ENCODE results near the gene S100A7A.

S100A7A gene

GRCh38 chr1:153415850-153416570 is at the start of gene S100A7A:
Gene S100A7A (plus strand): TSS chr1:153416520. CDS start chr1:153418083, 1,563 bp downstream.
- DNase-seq (ENCODE audit: low read depth): no peak

GRCh38 chr1:153367090-153367489 is 49.2 kb upstream of the S100A7A start:
- DNase-seq (ENCODE audit: low read depth): no peak

GRCh38 chr1:153368495-153368894 is 47.8 kb upstream of the S100A7A start:
- DNase-seq (ENCODE audit: low read depth): no peak

- no peak for DNase-seq (ENCODE audit: low read depth)
Measured at GRCh38 chr1:153370146-153370545, 46.2 kb upstream of the S100A7A start.

- no peak for DNase-seq (ENCODE audit: low read depth)
Measured at GRCh38 chr1:153371231-153371630, 45.1 kb upstream of the S100A7A start.

GRCh38 chr1:153372571-153372970 is 43.7 kb upstream of the S100A7A start:
- DNase-seq (ENCODE audit: low read depth): no peak

- DNase-seq (ENCODE audit: low read depth): no peak
Measured at GRCh38 chr1:153374071-153374470, 42.2 kb upstream of the S100A7A start.

- DNase-seq (ENCODE audit: low read depth): no peak
Measured at GRCh38 chr1:153375511-153375910, 40.8 kb upstream of the S100A7A start, which contains the start of gene S100A12. Gene S100A12 (minus strand): TSS chr1:153375621. CDS start chr1:153374592, 1,029 bp downstream.

GRCh38 chr1:153379591-153379990 is 36.7 kb upstream of the S100A7A start:
- DNase-seq (ENCODE audit: low read depth): no peak

GRCh38 chr1:153380711-153381110 is 35.6 kb upstream of the S100A7A start:
- DNase-seq (ENCODE audit: low read depth): no peak

GRCh38 chr1:153384958-153385580 is 31.3 kb upstream of the S100A7A start:
- DNase-seq (ENCODE audit: low read depth): no peak

GRCh38 chr1:153386500-153386901 is 29.8 kb upstream of the S100A7A start:
- DNase-seq (ENCODE audit: low read depth): no peak

- DNase-seq (ENCODE audit: low read depth): no peak
Measured at GRCh38 chr1:153387001-153387400, 29.3 kb upstream of the S100A7A start.

- no peak for DNase-seq (ENCODE audit: low read depth)
Measured at GRCh38 chr1:153387785-153388184, 28.5 kb upstream of the S100A7A start.

GRCh38 chr1:153389401-153389800 is 26.9 kb upstream of the S100A7A start:
- DNase-seq (ENCODE audit: low read depth): no peak

- no peak for DNase-seq (ENCODE audit: low read depth)
Measured at GRCh38 chr1:153389973-153390879, 26.1 kb upstream of the S100A7A start.

GRCh38 chr1:153390938-153391710 is 25.2 kb upstream of the S100A7A start, which contains the start of gene S100A8:
Gene S100A8 (minus strand): TSS chr1:153391073. CDS start chr1:153390535, 538 bp downstream.
- no peak for DNase-seq (ENCODE audit: low read depth)

GRCh38 chr1:153392258-153392657 is 24.1 kb upstream of the S100A7A start:
- no peak for DNase-seq (ENCODE audit: low read depth)

- DNase-seq (ENCODE audit: low read depth): no peak
Measured at GRCh38 chr1:153392822-153393221, 23.5 kb upstream of the S100A7A start.

- no peak for DNase-seq (ENCODE audit: low read depth)
Measured at GRCh38 chr1:153393926-153394325, 22.4 kb upstream of the S100A7A start.

- DNase-seq (ENCODE audit: low read depth): no peak
Measured at GRCh38 chr1:153394391-153394790, 21.9 kb upstream of the S100A7A start.

Data from stimulated activated CD8-positive, alpha-beta memory T cell treated with anti-CD3 and anti-CD28 coated beads, Interleukin-12 subunit alpha, Interleukin-12 subunit beta, amount 100 ng/mL, for 4 hours (primary cell).